Measurements from ENCODE around the gene ZNF646.
"Not testable (repeated sequence)": the region's sequence is repeated elsewhere in the genome, so short reads cannot be mapped to it uniquely, and the experiment has no call there.

ZNF646 gene

GRCh38 chr16:31094088-31094423 lies 19.8 kb downstream of the ZNF646 start:
- Histone ChIP-seq H3K27me3 (replicated peaks; ENCODE audit: insufficient read depth, low read length) (peaks cover 12% of the 10 kb centered on the region), H2AFZ (ENCODE audit: low read length) (peak overlapping the region; percentile 98), H3K4me1 (ENCODE audit: low read length) (no peaks in the 10 kb centered on the region), H3K79me2 (ENCODE audit: low read length) (peaks cover 20% of the 10 kb centered on the region), H3K4me3 (ENCODE audit: low read length) (peak overlapping the region; percentile 94), H3F3A (ENCODE audit: insufficient read depth, low read length) (peaks cover 4% of the 10 kb centered on the region), H4K20me1 (ENCODE audit: insufficient read depth, low read length) (no peaks in the 10 kb centered on the region), H3K27ac (ENCODE audit: low read length) (peak overlapping the region; percentile 69; the same call in 1 of the 2 replicates), H3K9ac (ENCODE audit: low read length) (peak overlapping the region; percentile 74), H3K36me3 (replicated peaks; ENCODE audit: insufficient read depth, low read length) (no peaks in the 10 kb centered on the region), H3K9me3 (replicated peaks; ENCODE audit: insufficient read depth, low read length) (no peaks in the 10 kb centered on the region), H3K4me2 (ENCODE audit: low read depth, low read length) (peak overlapping the region; percentile 93), H3K9me2 (replicated peaks; ENCODE audit: insufficient read depth, low read length) (no peaks in the 10 kb centered on the region)
- DNase-seq = no peak
- TF ChIP-seq CTCF (IDR thresholded peaks at IDR 0.05; ENCODE audit: low read length) (no peak), EZH2phosphoT487 (IDR thresholded peaks at IDR 0.05; ENCODE audit: low read length) (no peak), EZH2 (optimal IDR thresholded peaks at IDR 0.05; ENCODE audit: low read depth, low read length) (no peak)

- Histone ChIP-seq H3K4me1 (ENCODE audit: low read length) (no peaks in the 10 kb centered on the region), H3K27ac (ENCODE audit: low read length) (peak within 1 kb of the TSS; percentile 69; the same call in 1 of the 2 replicates), H3K4me3 (ENCODE audit: low read length) (peak within 1 kb of the TSS; percentile 94), H3K9me3 (replicated peaks; ENCODE audit: insufficient read depth, low read length) (no peaks in the 10 kb centered on the region), H3K9ac (ENCODE audit: low read length) (peak within 1 kb of the TSS; percentile 74), H3F3A (ENCODE audit: insufficient read depth, low read length) (peaks cover 4% of the 10 kb centered on the region), H3K36me3 (replicated peaks; ENCODE audit: insufficient read depth, low read length) (no peaks in the 10 kb centered on the region), H3K79me2 (ENCODE audit: low read length) (peaks cover 20% of the 10 kb centered on the region), H4K20me1 (ENCODE audit: insufficient read depth, low read length) (no peaks in the 10 kb centered on the region), H3K9me2 (replicated peaks; ENCODE audit: insufficient read depth, low read length) (no peaks in the 10 kb centered on the region), H2AFZ (ENCODE audit: low read length) (peak within 1 kb of the TSS; percentile 98), H3K4me2 (ENCODE audit: low read depth, low read length) (peak within 1 kb of the TSS; percentile 93), H3K27me3 (replicated peaks; ENCODE audit: insufficient read depth, low read length) (peaks cover 15% of the 10 kb centered on the region)
- TF ChIP-seq CTCF (IDR thresholded peaks at IDR 0.05; ENCODE audit: low read length) (no peak), EZH2phosphoT487 (IDR thresholded peaks at IDR 0.05; ENCODE audit: low read length) (no peak), EZH2 (optimal IDR thresholded peaks at IDR 0.05; ENCODE audit: low read depth, low read length) (no peak)
- DNase-seq = peak; percentile 96
These were observed 20.4 kb downstream of the ZNF646 start, which contains the start of gene VKORC1 for GRCh38 chr16:31094424-31095120. Gene VKORC1 (minus strand): TSS chr16:31094797. CDS start chr16:31094729, 68 bp downstream.

- Histone ChIP-seq H3K27ac (ENCODE audit: low read length) (no peak overlapping the region), H2AFZ (ENCODE audit: low read length) (no peak overlapping the region), H3K9ac (ENCODE audit: low read length) (no peak overlapping the region), H3K79me2 (ENCODE audit: low read length) (no peaks in the 10 kb centered on the region), H3F3A (ENCODE audit: insufficient read depth, low read length) (no peaks in the 10 kb centered on the region), H3K4me3 (ENCODE audit: low read length) (no peak overlapping the region), H3K27me3 (replicated peaks; ENCODE audit: insufficient read depth, low read length) (peaks cover 32% of the 10 kb centered on the region), H3K9me2 (replicated peaks; ENCODE audit: insufficient read depth, low read length) (no peaks in the 10 kb centered on the region), H3K4me2 (ENCODE audit: low read depth, low read length) (no peak overlapping the region), H3K4me1 (ENCODE audit: low read length) (no peaks in the 10 kb centered on the region), H3K36me3 (replicated peaks; ENCODE audit: insufficient read depth, low read length) (no peaks in the 10 kb centered on the region), H3K9me3 (replicated peaks; ENCODE audit: insufficient read depth, low read length) (no peaks in the 10 kb centered on the region), H4K20me1 (ENCODE audit: insufficient read depth, low read length) (no peaks in the 10 kb centered on the region)
- DNase-seq = no peak
- TF ChIP-seq CTCF (IDR thresholded peaks at IDR 0.05; ENCODE audit: low read length) (no peak), EZH2 (optimal IDR thresholded peaks at IDR 0.05; ENCODE audit: low read depth, low read length) (no peak), EZH2phosphoT487 (IDR thresholded peaks at IDR 0.05; ENCODE audit: low read length) (no peak)
These were observed 25.8 kb downstream of the ZNF646 start for GRCh38 chr16:31099860-31100638.

GRCh38 chr16:31100876-31101641 lies 26.8 kb downstream of the ZNF646 start:
- not testable (repeated sequence) for H3F3A ChIP-seq (ENCODE audit: insufficient read depth, low read length); H3K9me2 ChIP-seq (replicated peaks; ENCODE audit: insufficient read depth, low read length); H3K4me3 ChIP-seq (ENCODE audit: low read length); H3K79me2 ChIP-seq (ENCODE audit: low read length); H4K20me1 ChIP-seq (ENCODE audit: insufficient read depth, low read length); DNase-seq; H3K9ac ChIP-seq (ENCODE audit: low read length); H3K9me3 ChIP-seq (replicated peaks; ENCODE audit: insufficient read depth, low read length); H3K36me3 ChIP-seq (replicated peaks; ENCODE audit: insufficient read depth, low read length); H3K4me1 ChIP-seq (ENCODE audit: low read length); H3K4me2 ChIP-seq (ENCODE audit: low read depth, low read length); H3K27ac ChIP-seq (ENCODE audit: low read length); H2AFZ ChIP-seq (ENCODE audit: low read length)
- H3K27me3 ChIP-seq (replicated peaks; ENCODE audit: insufficient read depth, low read length) = peaks cover 32% of the 10 kb centered on the region

All from MM.1S (cell line).